HuH-7.5 (cell line): Measurements from ENCODE around the gene DCUN1D2.

ENCODE experiments used
- DNase-seq: peaks from one replicate; pipeline ENCODE4 v3.0.0; 2011; ENCODE audit warnings: low spot score

The DCUN1D2 gene

DNA sequence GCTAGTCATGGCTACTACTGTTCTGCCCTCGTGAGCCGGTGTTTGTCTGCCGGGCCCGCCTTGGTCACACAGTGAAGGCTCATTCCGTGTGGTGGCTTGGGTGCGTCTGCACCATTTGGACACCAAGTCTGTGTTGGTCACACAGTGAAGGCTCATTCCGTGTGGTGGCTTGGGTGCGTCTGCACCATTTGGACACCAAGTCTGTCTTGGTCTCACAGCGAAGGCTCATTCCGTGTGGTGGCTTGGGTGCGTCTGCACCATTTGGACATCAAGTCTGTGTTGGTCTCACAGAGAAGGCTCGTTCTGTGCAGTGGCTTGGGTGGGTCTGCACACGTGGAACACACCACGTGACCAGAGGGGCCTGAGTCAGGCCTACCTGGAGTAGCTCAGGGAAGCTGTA, 29.0 kb upstream of the DCUN1D2 start:
- no peak for DNase-seq

DNA sequence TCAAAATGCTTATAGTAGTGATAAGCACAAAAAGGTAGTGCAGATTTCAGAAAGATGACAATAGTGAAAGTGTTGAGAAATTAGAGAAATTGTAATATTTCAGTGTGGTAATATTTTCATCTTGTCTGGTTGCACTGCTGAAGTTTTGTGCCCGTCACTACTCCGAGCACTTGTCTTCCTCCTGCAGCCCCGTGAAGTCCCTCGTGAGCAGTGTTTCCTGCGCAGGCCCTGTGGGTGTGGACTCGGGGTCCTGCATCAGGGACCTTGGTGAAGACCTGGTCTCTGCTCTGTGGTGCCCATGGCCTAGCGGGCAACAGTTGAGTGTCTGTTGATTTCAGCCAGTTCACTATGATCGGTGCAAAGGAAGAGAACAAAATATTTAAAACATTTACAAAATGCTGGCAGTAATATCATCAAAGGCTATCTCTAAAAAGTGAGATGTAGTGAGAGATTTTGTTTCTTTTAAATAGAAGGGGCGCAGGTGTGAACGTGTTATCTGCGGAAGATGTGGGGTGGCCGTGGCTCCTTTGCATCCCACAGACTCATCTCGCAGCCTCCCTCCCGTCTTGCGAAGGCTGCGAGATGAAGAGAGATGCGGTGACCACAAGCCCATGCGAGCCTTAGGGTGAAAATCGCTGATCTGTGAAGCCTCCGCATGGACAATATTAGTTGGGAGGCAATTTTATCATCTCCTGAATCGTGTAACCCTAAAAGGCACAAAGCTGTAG, 27.7 kb upstream of the DCUN1D2 start:
- no peak for DNase-seq

- no peak for DNase-seq
Observed at GRCh38 chr13:113514847-113515246, 24.3 kb upstream of the DCUN1D2 start.

DNA sequence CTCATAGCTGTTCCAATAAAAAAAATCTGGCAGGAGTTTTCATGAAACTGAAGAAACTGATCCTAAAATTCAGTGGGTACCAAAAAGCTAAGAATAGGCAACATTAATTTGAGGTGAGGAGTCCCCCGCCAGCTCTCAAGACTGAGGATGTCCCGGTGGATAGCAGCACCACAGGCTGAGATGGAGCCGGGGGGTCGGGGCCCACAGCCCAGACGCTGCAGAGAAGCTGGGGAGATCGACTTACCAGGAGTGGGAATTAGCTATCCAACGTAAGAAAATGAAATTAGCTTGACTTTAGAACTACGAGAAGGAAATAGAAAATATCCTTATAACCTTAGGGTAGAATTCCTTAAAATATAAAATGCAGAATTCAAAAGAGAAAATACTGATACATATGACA, 23.2 kb upstream of the DCUN1D2 start:
- no peak for DNase-seq

- no peak for DNase-seq
Observed at GRCh38 chr13:113511361-113511760, 20.9 kb upstream of the DCUN1D2 start.

DNA sequence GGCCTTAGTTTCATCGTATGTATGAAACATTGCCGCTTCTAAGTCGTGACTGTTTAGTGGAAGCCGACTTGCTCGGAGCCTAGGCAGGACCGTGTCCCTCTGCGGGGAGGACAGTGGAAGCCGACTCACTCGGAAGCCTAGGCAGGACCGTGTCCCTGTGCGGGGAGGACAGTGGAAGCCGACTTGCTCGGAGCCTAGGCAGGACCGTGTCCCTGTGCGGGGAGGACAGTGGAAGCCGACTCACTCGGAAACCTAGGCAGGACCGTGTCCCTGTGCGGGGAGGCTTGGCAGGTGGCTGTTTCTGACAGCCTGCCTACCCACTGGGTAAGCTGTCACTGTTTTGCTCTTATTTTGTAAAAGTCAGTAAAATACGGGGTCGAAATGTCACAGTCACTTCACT, 20.4 kb upstream of the DCUN1D2 start:
- no peak for DNase-seq

GRCh38 chr13:113509989-113510388, 19.5 kb upstream of the DCUN1D2 start:
- no peak for DNase-seq

DNA sequence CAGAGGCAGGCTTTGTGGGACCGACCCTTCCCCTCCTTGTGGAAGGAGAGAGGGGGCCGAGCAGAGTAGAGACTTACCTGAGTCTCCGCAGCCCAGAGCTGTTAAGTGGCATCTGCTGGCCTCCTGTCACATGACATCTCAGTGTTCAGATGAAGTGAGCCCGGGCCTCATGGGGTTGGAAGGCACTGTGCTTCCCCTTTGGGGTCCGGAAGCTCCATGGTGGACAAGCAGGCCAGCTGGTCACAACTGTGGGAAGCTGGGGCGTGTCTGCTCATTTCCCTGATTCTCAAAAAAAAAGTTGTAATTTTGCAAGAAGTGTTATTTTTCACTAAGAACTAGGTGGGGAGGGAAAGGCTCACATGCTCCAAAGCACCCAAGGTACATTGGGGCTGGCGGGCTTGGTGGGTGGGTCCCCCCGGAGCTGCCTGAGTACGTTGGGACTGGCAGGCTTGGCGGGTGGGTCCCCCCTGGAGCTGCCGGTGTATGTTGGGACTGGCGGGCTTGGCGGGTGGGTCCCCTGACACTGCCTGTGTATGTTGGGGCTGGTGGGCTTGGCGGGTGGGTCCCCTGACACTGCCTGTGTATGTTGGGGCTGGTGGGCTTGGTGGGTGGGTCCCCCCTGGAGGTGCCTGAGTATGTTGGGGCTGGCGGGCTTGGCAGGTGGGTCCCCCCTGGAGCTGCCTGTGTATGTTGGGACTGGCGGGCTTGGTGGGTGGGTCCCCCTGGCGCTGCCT, 18.2 kb upstream of the DCUN1D2 start:
- DNase-seq, result no peak

GRCh38 chr13:113507505-113508345, 17.2 kb upstream of the DCUN1D2 start:
- DNase-seq, result no peak

GRCh38 chr13:113506871-113507388, 16.4 kb upstream of the DCUN1D2 start:
- no peak for DNase-seq

- DNase-seq, result no peak
Observed at GRCh38 chr13:113506025-113506685, 15.6 kb upstream of the DCUN1D2 start.

DNA sequence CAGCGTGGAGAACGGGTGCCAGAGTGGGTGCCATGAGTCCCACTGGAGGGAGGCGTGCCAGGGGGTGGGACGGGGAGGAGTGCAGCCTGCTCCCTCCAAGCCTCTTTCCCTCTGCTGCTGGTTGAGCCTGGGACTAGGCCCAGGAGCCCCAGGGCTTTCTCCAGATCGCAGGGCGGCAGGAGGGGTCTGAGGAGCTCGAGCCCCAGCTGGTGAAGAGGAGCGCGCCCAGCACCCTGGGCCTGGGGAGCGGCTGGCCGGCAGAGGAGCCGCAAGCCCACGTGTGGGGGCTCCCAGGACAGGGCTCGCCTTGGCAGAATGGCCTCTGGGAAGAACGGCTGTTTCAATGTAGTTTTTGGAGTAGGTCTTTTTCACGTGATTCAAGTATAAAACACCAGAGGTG, 12.2 kb upstream of the DCUN1D2 start:
- DNase-seq, result no peak

- no peak for DNase-seq
Observed at GRCh38 chr13:113500530-113501265, 10.2 kb upstream of the DCUN1D2 start.

DNA sequence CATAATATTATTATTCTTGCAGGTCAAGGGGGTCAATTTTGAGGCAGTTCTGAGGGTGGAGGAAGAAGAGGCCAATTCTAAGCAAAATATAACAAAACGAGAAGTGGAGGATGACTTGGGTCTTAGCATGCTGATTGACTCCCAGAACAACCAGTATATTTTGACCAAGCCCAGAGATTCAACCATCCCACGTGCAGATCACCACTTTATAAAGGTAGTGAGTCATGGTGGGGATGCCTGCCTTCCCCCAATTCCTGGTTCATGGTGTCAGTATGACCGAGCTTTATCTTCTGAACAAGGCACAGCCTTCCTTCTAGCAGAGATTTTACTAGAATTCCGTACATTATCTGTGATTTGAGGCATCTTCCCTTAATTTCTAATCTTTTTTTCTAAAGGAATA, 9.4 kb upstream of the DCUN1D2 start:
- DNase-seq, result no peak

GRCh38 chr13:113498905-113499304, 8.4 kb upstream of the DCUN1D2 start:
- no peak for DNase-seq

- no peak for DNase-seq
Observed at GRCh38 chr13:113497217-113497616, 6.7 kb upstream of the DCUN1D2 start.

- no peak for DNase-seq
Observed at GRCh38 chr13:113495494-113496210, 5.1 kb upstream of the DCUN1D2 start.

- DNase-seq, result peak; percentile 68
Observed at GRCh38 chr13:113493315-113493951, 2.9 kb upstream of the DCUN1D2 start.

DNA sequence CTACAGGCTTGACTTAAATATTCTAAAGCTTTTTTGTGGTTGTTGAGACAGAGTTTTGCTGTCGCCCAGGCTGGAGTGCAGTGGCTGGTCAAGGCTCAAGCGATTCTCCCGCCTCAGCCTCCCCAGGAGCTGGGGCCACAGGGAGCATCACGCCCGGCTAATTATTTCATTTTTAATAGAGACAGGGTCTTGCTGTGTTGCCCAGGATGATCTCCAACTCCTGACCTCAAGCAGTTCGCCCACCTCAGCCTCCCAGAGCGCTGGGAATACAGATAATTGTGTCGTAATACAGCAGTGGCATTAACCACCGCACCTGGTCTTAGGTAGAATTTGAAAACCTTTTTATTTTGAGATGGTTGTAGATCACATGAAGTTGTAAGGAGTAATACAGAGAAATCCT, 1.5 kb upstream of the DCUN1D2 start:
- DNase-seq, result no peak

DNA sequence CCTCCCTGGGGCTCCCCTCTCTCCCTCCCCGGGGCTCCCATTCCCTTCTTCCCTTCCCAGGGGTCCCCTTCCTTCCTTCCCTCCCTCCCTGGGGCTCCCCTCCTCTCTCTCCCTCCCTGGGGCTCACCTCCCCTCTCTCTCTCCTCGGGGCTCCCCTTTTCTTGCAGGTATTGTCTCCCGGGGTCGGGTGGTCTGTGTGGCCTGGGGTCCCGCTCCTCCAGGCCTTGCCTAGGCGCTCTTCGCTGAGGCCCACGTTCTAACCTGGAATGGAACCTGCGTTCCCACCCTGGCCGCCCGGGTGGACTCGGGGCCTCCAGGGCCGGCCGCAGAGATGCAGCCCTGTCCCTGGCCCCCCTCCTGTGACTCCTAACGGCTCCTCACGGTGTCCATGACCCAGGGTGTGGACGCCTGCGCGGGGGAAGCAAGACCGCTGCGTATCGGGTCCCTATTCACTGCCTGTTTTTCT, 940 bp upstream of the DCUN1D2 start:
- DNase-seq, result peak; percentile 29
